ENCODE data around the gene TCERG1L.
"Not testable (repeated sequence)": the region's sequence is repeated elsewhere in the genome, so short reads cannot be mapped to it uniquely, and the experiment has no call there.

TCERG1L gene

DNA sequence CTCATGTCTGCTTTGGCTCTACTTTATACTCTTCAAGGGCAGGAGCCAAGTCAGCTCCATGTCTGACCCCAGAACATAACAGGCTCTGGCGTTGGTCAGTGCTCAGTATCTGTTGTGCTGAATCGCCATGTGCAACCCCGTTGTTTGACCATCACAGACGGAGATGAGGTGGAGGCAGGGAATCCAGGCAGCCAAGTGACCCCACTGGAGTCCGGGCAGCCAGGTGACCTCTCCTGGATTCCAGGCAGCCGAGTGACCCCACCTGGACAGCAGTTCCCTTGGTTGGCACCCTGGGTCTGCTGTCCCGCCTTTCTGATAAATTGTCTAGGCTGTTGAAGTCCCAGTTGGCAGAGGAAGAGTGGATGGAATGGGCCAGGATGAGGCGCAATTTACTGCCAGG is 232.2 kb downstream of the TCERG1L start:
- no peak for DNase-seq

DNA sequence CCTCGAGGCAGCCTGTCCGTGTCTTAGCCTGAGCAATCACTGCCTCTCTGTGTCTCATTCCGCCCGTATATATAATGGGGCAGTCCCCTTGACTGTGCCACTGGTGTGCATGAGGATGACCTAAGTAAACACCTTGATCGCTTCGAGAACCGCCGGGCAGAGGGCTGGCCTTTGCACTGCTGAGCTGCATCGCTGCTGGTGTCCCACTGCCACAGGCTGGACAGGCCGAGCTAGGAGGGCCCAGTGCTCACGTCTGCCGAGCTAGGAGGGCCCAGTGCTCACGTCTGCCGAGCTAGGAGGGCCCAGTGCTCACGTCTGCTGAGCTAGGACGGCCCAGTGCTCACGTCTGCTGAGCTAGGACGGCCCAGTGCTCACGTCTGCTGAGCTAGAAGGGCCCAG is 232.6 kb downstream of the TCERG1L start:
- DNase-seq: not testable (repeated sequence)

DNA sequence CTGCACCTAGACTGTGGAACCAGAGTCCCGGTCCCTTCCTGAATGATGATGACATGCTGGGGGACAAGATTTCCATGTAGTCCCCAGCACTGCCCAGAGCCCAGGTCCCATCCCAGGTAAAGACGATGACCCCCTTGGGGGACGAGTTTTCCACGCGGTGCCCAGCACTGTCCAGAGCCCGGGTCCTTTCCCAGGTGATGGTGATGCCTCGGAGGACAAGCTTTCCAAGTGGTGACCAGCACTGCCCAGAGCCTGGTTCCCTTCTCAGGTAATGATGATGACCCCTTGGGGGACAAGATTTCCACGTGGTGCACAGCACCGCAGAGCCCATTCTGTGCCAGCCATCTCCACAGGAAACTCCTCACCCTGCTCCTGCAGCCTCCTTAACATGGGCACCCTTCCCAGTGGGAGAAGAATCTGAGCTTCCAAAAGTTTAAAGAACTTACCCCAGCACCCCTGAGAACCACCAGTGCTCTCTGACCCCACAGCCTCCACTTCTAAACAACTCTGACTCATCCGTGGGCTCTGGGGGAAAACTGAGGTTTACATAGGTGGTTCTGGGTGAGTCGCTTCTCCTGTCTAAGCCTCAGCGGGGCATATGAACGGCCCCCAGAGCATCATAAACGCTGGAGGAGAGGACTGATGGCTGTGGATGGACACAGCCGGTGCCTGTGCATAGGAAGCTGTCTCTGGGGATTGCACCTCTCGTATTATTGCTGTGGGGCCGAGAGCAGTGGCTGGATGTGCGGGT is 233.2 kb downstream of the TCERG1L start:
- DNase-seq: no peak

DNA sequence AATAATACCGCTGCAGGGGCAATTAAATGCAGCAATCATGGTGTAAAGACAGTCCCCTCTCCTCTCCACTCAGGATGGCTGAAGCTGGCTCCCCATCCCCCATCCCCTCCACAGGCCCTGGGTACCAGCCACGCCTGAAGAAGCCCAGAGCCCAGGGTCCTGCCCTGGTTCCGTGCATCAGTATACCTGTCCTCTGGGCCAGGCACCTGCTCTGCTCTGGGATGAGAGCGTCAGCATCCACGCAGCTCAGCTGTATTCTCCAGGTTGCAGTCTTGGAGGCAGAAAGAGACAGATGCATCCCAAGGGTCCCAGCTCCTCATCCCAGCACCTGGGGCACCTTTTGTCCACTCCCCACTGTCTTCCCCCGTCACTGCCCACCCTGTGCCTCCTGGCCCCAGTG is 233.8 kb downstream of the TCERG1L start:
- DNase-seq: no peak

DNA sequence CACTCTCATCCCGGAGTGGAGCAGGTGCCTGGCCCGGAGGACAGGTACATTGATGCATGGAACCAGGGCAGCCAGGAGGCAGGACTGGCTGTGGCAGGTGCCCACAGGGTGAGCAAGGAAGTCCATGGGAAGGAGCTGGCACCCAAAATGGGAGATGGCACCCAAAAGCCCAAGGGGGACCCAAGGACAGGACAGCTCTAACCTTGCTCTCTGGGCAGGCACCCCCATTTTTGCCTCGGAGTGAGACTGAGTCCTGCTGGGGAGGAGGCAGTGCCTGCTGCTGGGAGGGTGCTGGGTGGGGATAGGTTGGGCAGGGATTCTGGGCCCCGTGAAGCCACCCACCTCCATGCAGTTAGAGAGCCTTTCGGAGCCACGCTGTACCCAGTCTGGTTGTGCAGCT is 234.5 kb downstream of the TCERG1L start:
- DNase-seq: no peak

DNA sequence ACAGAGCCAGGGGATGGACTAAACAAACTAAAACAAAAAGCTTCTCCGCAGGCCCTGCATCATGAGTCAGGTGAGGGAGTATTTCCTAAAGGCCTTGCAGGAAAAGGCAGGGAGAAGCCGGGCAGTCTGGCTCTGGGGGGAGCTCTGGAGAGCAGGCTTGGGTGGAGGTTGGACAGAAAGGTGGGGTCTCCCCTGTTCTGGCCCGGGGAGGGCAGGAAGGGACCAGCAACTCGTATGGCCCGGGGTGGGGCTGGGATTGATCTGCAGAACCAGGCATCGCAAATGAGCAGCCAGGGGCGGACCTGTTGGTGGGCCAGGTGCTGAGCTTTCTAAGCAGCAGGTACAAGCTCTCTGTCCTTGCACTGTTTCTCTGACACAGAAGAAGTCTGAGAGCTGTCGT is 235.2 kb downstream of the TCERG1L start:
- no peak for DNase-seq

DNA sequence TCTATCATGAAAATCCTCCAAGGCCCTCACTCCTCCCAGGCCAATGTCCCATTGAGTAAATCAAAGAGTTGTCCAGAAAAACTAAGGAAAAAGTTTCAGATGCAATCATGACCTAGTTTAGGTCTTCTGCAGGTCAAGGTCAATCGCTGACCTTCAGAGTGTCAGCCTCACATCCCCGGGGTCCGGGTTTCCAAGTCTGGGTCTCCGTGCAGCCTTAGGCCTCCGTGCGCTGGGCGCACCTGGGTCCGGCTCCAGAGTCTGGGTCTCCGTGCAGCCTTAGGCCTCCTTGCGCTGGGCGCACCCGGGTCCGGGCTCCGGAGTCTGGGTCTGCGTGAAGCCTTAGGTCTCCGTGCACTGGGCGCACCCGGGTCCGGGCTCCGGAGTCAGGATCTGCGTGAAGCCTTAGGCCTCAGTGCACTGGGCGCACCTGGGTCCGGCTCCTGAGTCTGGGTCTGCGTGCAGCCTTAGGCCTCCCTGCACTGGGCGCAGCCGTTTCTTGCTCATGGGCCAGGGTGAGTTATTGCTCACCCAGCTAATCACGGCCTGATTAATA is 236.2 kb downstream of the TCERG1L start:
- DNase-seq: no peak

DNA sequence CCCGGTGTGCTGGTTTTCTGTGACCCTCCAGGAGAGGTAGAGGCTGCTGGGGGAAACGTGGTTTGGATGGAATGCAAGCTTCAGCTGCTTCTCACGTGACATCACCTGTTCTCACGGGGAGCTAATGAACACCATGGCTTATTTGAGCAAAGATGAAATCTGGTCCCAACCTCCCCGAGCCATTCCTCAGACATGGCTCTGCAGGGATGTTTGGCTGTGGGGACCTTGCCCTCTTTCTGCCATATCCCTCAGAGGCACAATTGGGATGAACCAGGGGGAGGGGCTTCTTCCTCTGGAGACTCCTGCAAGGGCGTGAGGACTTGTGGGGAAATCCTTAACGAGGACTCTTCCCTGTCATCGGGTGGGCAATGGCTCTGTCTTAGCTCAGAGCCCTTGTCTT is 236.8 kb downstream of the TCERG1L start:
- DNase-seq: no peak

DNA sequence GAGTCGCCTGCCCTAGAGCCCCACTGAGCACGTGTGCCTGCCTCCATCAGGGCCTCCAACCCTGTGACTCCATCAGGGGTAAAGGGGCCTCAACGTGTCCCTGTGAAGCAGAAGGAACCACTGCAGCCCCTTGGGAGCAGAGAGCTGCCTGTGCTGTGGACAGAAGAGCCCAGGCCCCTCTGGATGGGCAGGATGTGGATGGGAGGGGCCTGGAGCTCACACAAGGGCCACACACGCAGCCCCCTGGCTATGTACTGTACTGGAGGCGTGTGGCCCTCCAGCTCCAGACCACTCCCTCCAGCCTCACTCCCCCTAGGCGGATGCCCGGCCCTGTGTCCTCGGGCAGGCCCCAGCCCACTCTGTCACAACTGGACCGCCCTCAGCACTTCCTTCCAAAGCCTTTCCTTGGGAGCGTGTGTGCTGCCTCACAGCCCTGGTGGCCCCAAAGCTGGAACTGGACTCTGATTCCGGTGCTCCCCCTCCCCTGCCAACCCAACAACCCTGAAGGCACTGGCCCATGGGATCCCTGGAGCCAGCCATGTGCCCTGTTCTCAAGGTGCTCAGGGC is 238.0 kb downstream of the TCERG1L start:
- DNase-seq: no peak

DNA sequence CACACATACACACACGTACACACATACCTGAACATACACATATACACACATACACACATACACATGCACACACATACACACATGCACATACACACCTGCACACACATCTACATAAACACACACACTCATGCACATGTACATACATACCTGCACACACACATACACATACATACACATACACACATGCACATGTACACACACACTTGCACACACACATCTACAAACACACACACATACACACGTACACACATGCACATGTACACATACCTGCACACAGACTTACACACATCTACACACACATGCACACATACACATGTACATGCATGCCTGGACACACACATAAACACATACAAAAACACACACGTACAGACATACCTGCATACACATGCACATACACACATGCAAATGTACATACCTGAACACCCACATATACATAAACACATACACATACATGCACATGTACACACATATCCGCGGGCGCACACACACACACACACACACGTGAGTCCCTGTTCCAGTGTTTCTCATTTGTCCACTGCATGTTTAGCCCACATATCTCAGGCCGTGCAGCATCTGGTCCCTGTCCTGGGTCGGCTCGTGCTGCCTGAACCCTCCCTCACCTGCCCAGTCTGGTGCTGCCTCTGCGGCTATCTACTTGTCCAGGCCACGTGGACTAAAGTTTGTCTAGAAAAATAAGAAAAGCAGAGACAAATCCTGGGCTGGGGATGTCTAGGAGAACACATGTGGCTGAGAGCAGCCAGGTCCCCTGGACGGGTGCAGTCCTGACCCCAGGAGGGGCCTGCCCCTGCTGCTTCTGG is 238.7 kb downstream of the TCERG1L start:
- no peak for DNase-seq

DNA sequence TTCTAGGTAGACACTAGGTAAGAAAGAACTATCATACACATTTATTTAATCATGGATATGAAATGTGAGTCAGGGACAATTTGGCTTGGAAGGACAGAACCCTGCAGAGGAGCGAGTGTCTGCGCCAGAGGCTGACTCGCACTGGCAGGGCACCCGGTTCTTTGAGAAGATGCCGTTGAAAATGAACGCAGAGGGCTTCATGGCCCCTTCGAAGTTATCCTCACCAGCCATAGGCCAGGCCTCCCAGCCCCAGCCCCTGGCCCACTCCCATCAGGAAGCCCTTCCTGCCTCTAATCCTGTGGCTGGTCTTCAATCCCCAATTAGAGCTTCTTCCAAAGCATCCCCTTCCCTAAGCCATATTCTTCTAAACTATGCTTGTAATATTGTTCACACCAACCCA is 239.8 kb downstream of the TCERG1L start:
- no peak for DNase-seq

DNA sequence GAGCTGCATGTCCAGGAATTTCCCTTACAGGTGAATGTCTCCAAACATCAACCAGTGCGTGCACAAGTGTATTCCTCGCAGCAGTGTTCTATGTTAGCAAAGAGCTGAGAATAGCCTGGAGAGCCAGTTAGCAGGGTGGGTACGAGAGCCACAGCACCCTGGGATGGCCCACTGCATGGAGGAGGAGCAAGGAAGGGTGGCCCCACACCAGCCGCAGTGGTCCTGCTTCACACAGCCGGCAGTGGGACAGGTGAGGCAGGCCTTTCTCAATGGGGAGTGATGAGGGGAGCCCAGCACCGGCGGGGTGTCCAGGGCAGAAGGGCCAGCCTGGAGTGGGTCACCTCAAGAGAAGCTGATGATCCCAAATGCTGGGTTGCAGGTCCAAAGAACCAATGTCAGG is 240.7 kb downstream of the TCERG1L start:
- no peak for DNase-seq

DNA sequence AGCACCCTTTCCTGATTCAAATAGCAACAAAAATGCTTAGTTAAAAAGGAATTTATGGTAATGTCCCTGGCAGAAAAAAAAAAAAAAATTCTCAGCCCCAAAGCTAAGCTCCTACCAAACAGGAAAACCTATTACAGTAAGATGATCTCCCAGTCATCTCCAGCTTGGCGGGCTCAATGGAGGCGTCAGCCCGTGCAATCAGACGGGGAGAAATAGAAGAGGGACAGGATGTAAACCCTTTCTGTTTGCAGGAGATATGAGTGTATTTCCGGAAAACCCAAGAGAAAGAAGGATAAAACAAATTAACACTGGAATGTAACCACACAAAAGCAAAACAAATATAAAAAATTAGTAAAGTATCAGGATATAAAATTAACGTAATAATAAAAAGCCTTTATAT is 242.8 kb downstream of the TCERG1L start:
- DNase-seq: no peak

DNA sequence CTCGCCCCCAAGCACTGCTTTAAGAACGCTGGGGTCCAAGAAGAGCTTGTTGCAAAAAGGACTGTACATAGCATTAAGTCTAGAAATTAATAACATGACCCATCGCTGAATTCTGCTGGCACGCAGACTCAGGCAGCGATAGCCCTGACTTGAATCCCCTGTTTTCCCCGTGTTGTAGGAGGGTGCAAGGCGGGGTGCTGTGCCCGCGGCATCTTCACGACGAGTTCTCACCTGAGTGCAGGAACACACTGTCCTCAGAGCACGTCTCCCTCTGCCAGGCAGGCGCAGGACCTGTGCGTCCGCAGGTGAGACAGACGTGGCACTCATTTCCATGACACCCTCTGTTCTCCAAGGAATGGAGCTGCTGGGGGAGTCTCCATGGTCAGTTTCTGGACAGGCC is 243.2 kb downstream of the TCERG1L start:
- DNase-seq: no peak

DNA sequence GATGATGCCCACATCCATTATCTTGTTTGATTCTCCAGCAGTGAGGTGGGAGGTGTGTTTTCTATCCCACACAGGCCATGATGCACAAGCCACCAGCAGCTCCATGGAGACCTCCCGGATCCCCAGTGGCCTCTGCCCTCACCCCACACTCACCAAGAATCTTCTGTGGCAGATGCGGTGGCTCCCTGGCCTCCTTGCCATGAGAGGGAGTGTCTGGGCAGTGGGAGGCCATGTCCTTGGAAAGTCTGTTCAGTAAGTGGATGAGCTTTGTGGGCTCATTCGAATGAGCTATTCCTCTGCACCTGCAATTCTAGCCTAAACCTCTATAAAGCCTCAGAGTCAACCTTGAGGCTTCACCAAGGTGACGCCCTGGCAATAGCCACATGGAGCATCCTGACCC is 243.8 kb downstream of the TCERG1L start:
- no peak for DNase-seq

DNA sequence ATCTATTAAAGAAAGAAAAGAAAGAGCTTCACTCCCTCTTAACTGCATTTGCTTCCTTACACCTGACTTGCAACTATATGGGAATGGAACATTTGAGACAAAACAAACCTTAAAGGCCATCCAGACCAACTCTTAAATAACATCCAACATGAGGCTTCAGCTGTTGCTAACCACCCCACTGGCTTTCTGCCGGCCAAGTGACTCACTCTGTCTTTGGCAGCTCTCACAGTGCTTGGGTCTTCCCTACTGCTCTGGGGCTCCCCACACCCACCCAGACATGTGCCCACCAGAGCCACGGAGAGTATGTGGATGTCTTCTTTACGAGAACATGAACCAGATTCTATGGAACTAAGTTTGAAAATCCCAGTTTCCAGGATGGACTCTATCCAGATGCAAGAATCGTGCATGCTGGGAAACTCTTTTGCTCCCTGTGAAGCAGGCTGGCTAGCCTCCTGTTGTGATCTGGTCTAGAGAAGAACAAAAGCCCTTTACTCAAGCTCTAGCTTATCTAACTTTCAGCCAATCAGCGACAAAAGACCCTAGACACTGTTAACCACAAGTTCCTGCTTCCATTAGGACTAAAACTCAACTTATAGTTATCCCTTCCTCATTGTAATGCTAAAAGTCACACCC is 245.7 kb downstream of the TCERG1L start:
- no peak for DNase-seq

DNA sequence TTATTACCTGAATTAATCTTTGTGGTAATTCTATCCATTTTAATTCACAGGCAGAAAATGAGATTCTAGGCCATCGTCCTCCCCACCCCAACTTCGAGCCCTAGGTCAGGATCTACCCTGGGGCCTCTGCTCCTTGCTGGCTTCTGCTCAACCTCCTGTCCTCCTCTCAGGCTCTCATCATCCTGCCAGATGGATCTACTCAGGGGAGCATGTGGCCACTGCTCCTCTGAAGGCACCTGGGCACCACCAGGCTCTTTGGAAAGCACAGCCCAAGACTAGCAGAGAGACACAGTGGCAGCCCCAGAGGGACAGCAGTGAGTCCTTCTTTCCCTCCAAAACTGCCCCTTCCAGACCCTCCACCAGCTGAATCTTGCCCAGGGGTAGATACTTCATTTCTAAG is 248.2 kb downstream of the TCERG1L start:
- DNase-seq: no peak

DNA sequence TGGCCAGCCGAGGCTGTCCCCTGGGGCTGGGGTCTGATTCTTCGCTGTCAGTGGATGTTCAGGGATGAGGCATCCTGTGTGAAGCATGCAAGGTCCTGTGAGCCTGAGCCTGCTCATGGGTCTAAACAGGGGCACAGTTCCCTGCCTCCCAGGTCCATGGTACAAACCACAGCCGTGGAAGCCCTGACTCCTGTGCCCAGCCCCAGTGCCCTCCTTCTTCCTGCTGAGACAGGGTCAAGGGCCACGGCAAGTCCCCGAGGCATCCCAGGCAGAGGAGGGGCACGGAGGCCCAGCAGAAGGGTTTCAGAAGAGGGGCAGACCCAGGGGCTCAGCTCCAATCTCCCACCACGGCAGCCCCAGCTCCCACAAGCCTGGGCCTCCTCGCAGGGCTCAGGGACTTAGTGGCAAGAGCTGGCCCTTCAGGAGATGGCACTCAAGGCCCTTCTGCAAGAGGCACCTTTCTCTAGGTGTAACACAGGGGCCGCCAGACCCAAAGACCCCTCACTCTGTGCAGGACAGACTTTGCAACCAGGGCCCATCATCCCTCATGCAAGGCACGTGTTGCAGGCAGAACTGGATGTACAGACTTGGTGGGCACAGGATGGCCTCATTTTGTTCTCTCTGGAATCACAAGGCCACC is 248.8 kb downstream of the TCERG1L start:
- no peak for DNase-seq

DNA sequence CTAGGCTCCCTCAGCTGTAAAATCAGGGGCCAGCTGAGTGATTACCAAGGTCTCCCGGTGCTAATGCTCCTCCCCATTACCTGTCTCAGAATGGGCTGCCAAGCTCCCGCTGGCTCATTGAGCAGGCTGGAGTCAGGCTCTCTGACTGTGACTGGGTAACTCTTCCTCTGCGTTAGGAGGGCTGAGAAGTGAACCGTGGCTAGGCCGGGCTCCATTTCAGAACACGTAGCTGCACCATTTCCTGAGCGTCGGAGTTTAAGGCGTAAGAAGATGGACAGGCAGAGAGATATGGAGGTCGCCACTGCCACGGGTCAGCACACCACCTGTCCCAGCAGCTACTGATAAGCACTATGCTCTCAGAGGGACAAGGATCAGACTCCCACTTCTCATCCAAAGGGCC is 250.3 kb downstream of the TCERG1L start:
- DNase-seq: no peak

DNA sequence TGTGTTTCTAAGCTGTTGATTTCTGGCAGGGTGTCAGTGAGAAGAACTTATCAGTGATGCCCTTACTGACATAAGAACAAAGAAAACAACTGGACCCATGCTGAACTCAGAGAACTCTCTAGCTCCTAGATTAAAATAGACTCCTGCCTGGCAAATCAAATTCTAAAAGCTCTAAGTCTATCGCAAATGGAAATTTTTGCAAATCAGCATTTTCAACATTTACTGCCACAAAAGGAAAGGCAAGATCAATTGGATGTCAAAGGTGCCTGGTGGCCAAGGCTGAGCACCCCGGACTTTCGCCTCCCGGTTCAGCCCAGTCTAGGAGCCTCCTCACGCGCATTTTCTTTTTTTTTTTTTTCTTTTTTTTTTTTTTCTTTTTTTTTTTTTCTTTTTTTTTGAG is 251.6 kb downstream of the TCERG1L start:
- no peak for DNase-seq

DNA sequence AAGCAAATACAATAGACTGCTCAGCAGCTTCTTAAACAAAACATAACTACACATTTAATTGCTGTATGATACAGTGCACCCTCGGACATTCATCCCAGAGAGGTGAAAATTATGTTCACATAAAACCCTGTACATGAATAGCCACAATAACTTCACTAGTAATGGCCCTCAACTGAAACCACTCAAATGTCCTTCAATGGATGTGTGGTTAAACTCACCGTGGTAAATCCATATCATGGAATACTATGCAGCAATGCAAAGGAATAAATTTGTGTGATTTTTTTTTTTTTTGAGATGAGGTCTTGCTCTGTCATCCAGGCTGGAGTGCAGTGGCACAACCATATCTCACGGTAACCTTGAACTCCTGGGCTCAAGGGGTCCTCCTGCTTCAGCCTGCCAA is 252.7 kb downstream of the TCERG1L start:
- no peak for DNase-seq

DNA sequence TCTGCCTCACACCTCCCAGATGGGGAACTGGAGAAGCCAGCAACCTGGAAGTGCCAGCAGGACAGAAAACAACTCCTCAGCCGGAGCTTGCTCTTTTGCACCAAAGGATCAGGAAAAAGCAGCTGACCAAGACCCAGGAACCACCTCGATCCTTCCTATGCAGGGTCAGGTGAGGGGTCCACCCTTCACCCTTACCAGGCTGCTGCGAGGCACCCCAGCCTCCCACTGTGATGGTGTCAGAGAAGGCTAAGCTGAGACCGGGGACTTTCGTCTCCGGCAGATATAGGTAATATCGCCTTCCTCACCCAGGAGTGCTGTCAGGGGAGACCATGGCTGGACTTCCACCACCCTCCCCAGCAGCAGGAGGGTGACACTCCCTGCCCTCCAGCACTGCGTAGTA is 254.7 kb downstream of the TCERG1L start:
- no peak for DNase-seq

DNA sequence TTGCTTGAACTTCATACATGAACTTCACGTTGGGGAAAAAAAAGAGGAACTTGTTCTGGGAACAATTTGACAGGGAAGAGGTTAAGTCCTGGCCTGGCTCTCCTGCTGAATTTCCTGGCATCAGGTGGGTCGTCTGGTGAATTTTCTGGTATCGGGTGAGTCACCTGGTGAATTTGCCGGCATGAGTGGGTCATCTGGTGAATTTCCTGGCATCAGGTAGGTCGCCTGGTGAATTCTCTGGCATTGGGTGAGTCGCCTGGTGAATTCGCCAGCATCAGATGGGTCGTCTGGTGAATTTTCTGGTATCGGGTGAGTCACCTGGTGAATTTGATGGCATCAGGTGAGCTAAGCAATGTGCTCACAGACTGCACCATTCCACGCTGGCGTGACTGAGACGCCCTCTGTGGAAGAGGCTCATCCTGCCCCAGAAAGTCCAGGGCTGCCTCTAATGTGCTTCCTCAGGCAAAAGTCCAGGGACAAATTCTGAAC is 255.4 kb downstream of the TCERG1L start:
- no peak for DNase-seq
